HepG2 (cell line): Measurements from ENCODE around the gene ETFA. TPM values are rescaled to one million over a fixed set of nuclear protein-coding genes. Genes with fewer than 3 reads are reported as not detected.

Source experiments
- PAWR ChIP-seq: sonication (generic); formaldehyde crosslinking; IDR thresholded peaks from 2 replicates; pipeline ENCODE4 v1.4.0; 2020; ENCODE audit warnings: missing genetic modification reagents, mild to moderate bottlenecking, borderline replicate concordance
- REST ChIP-seq, 2 experiments: IDR thresholded peaks; 2 replicates each; pipeline ENCODE4 v1.6.1; 2011 to 2012; ENCODE audit warnings: low read length in 2 of 2, borderline replicate concordance in 1 of 2, low read depth in 1 of 2, mild to moderate bottlenecking in 1 of 2, moderate library complexity in 1 of 2
- ZIK1 ChIP-seq: sonication (generic); formaldehyde crosslinking; IDR thresholded peaks from 2 replicates; pipeline ENCODE4 v1.5.0; 2020; ENCODE audit warnings: mild to moderate bottlenecking, low read depth, missing genetic modification reagents, borderline replicate concordance
- ZNF10 ChIP-seq: sonication (generic); formaldehyde crosslinking; IDR thresholded peaks from 2 replicates; pipeline ENCODE4 v1.4.0; 2020; ENCODE audit warnings: mild to moderate bottlenecking, low read depth, missing genetic modification reagents, borderline replicate concordance
- ZNF318 ChIP-seq: sonication (generic); formaldehyde crosslinking; IDR thresholded peaks from 2 replicates; pipeline ENCODE4 v1.4.0; 2020; ENCODE audit warnings: mild to moderate bottlenecking, missing genetic modification reagents
- ZNF367 ChIP-seq: sonication (generic); formaldehyde crosslinking; IDR thresholded peaks from 2 replicates; pipeline ENCODE4 v1.4.0; 2020; ENCODE audit warnings: missing genetic modification reagents, borderline replicate concordance
- ZSCAN12 ChIP-seq: sonication (generic); formaldehyde crosslinking; IDR thresholded peaks from 2 replicates; pipeline ENCODE4 v1.9.0; 2021; ENCODE audit warnings: mild to moderate bottlenecking, missing genetic modification reagents
- polyA plus RNA-seq, 8 experiments: library from polyadenylated mRNA; depleted of rRNA in 3 of 8; stranded (reverse) in 7 of 8; unstranded in 1 of 8; fragments of >200 nt; fragmentation: Illumina TruSeq in 4 of 8; extraction: Trizol in 4 of 8; gene quantifications; 2 replicates each; pipeline versions ENCODE4 v1.2.1 to v1.2.3, GENCODE V29; 2011 to 2016; ENCODE audit warnings: low read depth in 4 of 8, missing spikeins in 1 of 8, mixed read lengths in 1 of 8; ENCODE audit not compliant: insufficient read depth in 1 of 8
- total RNA-seq, 5 experiments: library from RNA; depleted of rRNA; stranded (reverse); fragments of >200 nt; fragmentation: Illumina TruSeq; extraction: Trizol; gene quantifications; 2 replicates each; pipeline ENCODE4 v1.2.3, GENCODE V29; 2016; ENCODE audit warnings: low read depth in 1 of 5
- TF ChIP-seq, protein P1 (sequence below): sonication (generic); formaldehyde crosslinking; IDR thresholded peaks from 2 replicates; pipeline ENCODE4 v1.4.0; 2020; ENCODE audit warnings: missing genetic modification reagents, borderline replicate concordance
- TF ChIP-seq, protein P2 (sequence below): sonication (generic); formaldehyde crosslinking; IDR thresholded peaks from 2 replicates; pipeline ENCODE4 v1.8.1; 2022; ENCODE audit warnings: low read depth, mild to moderate bottlenecking, missing genetic modification reagents

The ETFA gene
- total and polyA plus RNA-seq, 2 of the 13 experiments (the other 11 are each of a cell fraction or from before 2014, with no cell fraction given), result 291 to 396 TPM

DNA sequence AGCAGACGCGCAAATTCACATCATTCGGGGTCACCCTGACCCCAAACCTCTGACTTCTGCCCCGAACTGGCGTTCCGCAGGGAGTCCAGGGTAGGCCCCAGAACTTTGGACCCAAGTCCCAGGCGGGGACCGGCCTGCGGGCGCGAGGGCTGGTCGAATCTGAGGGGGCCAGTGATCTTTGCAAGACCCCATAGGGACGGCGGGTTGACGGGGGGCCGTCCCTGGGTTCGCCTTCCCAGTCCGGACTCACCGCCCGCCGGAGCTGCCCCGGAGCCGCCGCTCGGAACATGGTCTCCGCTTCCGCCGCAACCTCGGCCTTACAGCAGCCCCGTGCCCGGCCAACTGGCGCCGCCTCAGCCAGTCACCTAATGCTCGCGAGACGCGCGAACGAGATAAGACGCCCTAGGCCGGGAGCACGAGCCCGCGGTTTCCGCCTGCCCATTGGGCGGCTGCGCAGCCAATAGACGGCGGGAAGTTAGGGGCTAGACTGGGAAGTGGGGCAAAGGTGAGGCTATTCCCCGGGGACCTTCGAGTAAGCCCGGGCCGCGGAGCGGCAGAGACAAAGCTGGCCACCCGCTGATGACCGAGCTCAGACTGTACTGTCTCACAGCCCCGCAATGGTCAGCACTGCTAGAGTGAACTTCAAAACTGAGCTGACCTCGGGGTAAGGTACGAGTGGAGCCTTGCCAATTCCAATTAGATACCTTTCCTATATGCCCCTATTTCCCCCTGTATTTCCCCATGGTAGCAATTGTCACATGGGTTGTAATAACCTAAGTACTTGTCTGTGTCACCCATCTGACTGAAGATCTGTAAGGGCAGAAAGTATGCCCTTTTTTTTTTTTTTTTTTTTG is at the start of gene ETFA (continued):
- TF ChIP-seq REST (IDR thresholded peaks at IDR 0.05; ENCODE audit: borderline replicate concordance in 1 of 2, low read depth in 1 of 2, low read length in 2 of 2) (peak in 1 of 2 experiments; percentile 68; a peak in 1 of 4 replicates), ZNF367 (CRISPR knock-in tag) (no peak), ZIK1 (CRISPR knock-in tag) (no peak), ZNF10 (CRISPR knock-in tag) (no peak), ZSCAN12 (CRISPR knock-in tag) (no peak; the same call in 1 of the 2 replicates), ZNF318 (CRISPR knock-in tag) (0 out of 2 replicates have a peak, but pooled peaks have one; percentile 37), PAWR (CRISPR knock-in tag) (no peak)
- TF ChIP-seq, protein P1, sequence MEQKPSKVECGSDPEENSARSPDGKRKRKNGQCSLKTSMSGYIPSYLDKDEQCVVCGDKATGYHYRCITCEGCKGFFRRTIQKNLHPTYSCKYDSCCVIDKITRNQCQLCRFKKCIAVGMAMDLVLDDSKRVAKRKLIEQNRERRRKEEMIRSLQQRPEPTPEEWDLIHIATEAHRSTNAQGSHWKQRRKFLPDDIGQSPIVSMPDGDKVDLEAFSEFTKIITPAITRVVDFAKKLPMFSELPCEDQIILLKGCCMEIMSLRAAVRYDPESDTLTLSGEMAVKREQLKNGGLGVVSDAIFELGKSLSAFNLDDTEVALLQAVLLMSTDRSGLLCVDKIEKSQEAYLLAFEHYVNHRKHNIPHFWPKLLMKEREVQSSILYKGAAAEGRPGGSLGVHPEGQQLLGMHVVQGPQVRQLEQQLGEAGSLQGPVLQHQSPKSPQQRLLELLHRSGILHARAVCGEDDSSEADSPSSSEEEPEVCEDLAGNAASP (CRISPR knock-in tag), result peak; percentile 79
- TF ChIP-seq, protein P2, sequence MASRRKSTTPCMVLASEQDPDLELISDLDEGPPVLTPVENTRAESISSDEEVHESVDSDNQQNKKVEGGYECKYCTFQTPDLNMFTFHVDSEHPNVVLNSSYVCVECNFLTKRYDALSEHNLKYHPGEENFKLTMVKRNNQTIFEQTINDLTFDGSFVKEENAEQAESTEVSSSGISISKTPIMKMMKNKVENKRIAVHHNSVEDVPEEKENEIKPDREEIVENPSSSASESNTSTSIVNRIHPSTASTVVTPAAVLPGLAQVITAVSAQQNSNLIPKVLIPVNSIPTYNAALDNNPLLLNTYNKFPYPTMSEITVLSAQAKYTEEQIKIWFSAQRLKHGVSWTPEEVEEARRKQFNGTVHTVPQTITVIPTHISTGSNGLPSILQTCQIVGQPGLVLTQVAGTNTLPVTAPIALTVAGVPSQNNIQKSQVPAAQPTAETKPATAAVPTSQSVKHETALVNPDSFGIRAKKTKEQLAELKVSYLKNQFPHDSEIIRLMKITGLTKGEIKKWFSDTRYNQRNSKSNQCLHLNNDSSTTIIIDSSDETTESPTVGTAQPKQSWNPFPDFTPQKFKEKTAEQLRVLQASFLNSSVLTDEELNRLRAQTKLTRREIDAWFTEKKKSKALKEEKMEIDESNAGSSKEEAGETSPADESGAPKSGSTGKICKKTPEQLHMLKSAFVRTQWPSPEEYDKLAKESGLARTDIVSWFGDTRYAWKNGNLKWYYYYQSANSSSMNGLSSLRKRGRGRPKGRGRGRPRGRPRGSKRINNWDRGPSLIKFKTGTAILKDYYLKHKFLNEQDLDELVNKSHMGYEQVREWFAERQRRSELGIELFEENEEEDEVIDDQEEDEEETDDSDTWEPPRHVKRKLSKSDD (CRISPR knock-in tag), result 0 out of 2 replicates have a peak, but pooled peaks have one; percentile 24
